Activated naive CD8-positive, alpha-beta T cell treated with anti-CD3 and anti-CD28 coated beads for 36 hours (primary cell): ENCODE measurements around the gene RRP1B. TPM values are rescaled to one million over a fixed set of nuclear protein-coding genes. Genes with fewer than 3 reads are reported as not detected.
A peak's percentile ranks its signal among the peaks of the same experiment; 100 is the strongest.
"Not testable (repeated sequence)": the region's sequence is repeated elsewhere in the genome, so short reads cannot be mapped to it uniquely, and the experiment has no call there.

Experiments
- DNase-seq: peaks from one replicate; pipeline ENCODE4 v3.0.0; 2021
- H3K27ac Mint-ChIP-seq: one replicate; pipeline ENCODE4 v1.8.0; 2022; ENCODE audit warnings: mild to moderate bottlenecking, moderate library complexity, mixed read lengths
- H3K27me3 Mint-ChIP-seq: one replicate; pipeline ENCODE4 v1.8.0; 2022; ENCODE audit warnings: mild to moderate bottlenecking, mixed read lengths
- H3K36me3 Mint-ChIP-seq: one replicate; pipeline ENCODE4 v1.8.0; 2021; ENCODE audit warnings: mild to moderate bottlenecking, mixed read lengths
- H3K4me1 Mint-ChIP-seq: one replicate; pipeline ENCODE4 v1.8.0; 2021; ENCODE audit warnings: mixed read lengths
- H3K4me3 Mint-ChIP-seq: one replicate; pipeline ENCODE4 v1.8.0; 2022; ENCODE audit warnings: mild to moderate bottlenecking, moderate library complexity, mixed read lengths
- H3K9me3 Mint-ChIP-seq: one replicate; pipeline ENCODE4 v1.8.0; 2022; ENCODE audit warnings: mixed read lengths
- total RNA-seq, 2 experiments: library from RNA; stranded (reverse); gene quantifications; one replicate each; pipeline ENCODE4 v1.2.3, GENCODE V29; 2021

The RRP1B gene
- 100 to 1,000 TPM; 105 to 108 TPM for total RNA-seq

- Mint-ChIP-seq H3K27ac (peak within 1 kb of the TSS; percentile 98), H3K36me3 (peaks cover 37% of the 10 kb centered on the region), H3K27me3 (no peaks in the 10 kb centered on the region), H3K4me3 (peak within 1 kb of the TSS; percentile 100), H3K4me1 (peaks cover 46% of the 10 kb centered on the region), H3K9me3 (no peaks in the 10 kb centered on the region)
- peak; percentile 90 for DNase-seq
Observed at GRCh38 chr21:43659136-43660000, at the start of gene RRP1B, which contains the start of gene HSF2BP. TSS of gene RRP1B (plus strand) at chr21:43659560. CDS start at chr21:43659665, 105 bp downstream. TSS of gene HSF2BP (minus strand) at chr21:43659488. CDS start at chr21:43658096, 1,392 bp downstream.

GRCh38 chr21:43611598-43612369 lies 47.6 kb upstream of the RRP1B start:
- no peaks in the 10 kb centered on the region for H3K9me3 Mint-ChIP-seq
- no peak overlapping the region for H3K4me3 Mint-ChIP-seq
- no peak overlapping the region for H3K27ac Mint-ChIP-seq
- H3K27me3 Mint-ChIP-seq = no peaks in the 10 kb centered on the region
- DNase-seq = peak; percentile 27
- H3K36me3 Mint-ChIP-seq = no peaks in the 10 kb centered on the region
- H3K4me1 Mint-ChIP-seq = peaks cover 3% of the 10 kb centered on the region

GRCh38 chr21:43613755-43614638 lies 45.4 kb upstream of the RRP1B start:
- DNase-seq = no peak
- Mint-ChIP-seq H3K36me3 (no peaks in the 10 kb centered on the region), H3K4me1 (peaks cover 3% of the 10 kb centered on the region), H3K9me3 (no peaks in the 10 kb centered on the region), H3K27ac (no peak overlapping the region), H3K4me3 (no peak overlapping the region), H3K27me3 (no peaks in the 10 kb centered on the region)

GRCh38 chr21:43614839-43615238 lies 44.5 kb upstream of the RRP1B start:
- H3K36me3 Mint-ChIP-seq = peaks cover 4% of the 10 kb centered on the region
- no peak overlapping the region for H3K27ac Mint-ChIP-seq
- H3K4me1 Mint-ChIP-seq = peaks cover 3% of the 10 kb centered on the region
- no peak overlapping the region for H3K4me3 Mint-ChIP-seq
- no peaks in the 10 kb centered on the region for H3K27me3 Mint-ChIP-seq
- no peak for DNase-seq
- peaks cover under 1% of the 10 kb centered on the region for H3K9me3 Mint-ChIP-seq

- H3K36me3 Mint-ChIP-seq = peaks cover 10% of the 10 kb centered on the region
- H3K27ac Mint-ChIP-seq, H3K9me3 Mint-ChIP-seq, H3K4me3 Mint-ChIP-seq, H3K27me3 Mint-ChIP-seq, H3K4me1 Mint-ChIP-seq, DNase-seq: not testable (repeated sequence)
Observed at GRCh38 chr21:43616861-43617260, 42.5 kb upstream of the RRP1B start.

- no peak for DNase-seq
- Mint-ChIP-seq H3K27me3 (no peaks in the 10 kb centered on the region), H3K27ac (no peak overlapping the region), H3K36me3 (peaks cover 10% of the 10 kb centered on the region), H3K9me3 (peaks cover 10% of the 10 kb centered on the region), H3K4me1 (peaks cover 2% of the 10 kb centered on the region), H3K4me3 (no peak overlapping the region)
Observed at GRCh38 chr21:43618940-43619339, 40.4 kb upstream of the RRP1B start.

GRCh38 chr21:43619344-43619743 lies 40.0 kb upstream of the RRP1B start:
- no peaks in the 10 kb centered on the region for H3K27me3 Mint-ChIP-seq

GRCh38 chr21:43619856-43620255 lies 39.5 kb upstream of the RRP1B start:
- peaks cover 2% of the 10 kb centered on the region for H3K4me1 Mint-ChIP-seq
- no peak overlapping the region for H3K27ac Mint-ChIP-seq
- H3K36me3 Mint-ChIP-seq = peaks cover 10% of the 10 kb centered on the region
- DNase-seq = no peak
- no peak overlapping the region for H3K4me3 Mint-ChIP-seq
- peaks cover 10% of the 10 kb centered on the region for H3K9me3 Mint-ChIP-seq
- no peaks in the 10 kb centered on the region for H3K27me3 Mint-ChIP-seq

More at GRCh38 chr21:43619344-43619743, 40.0 kb upstream of the RRP1B start:
- Mint-ChIP-seq H3K4me3 (no peak overlapping the region), H3K27ac (no peak overlapping the region), H3K4me1 (peaks cover 2% of the 10 kb centered on the region), H3K9me3 (peaks cover 10% of the 10 kb centered on the region), H3K36me3 (peaks cover 10% of the 10 kb centered on the region)
- no peak for DNase-seq

- H3K27me3 Mint-ChIP-seq = no peaks in the 10 kb centered on the region
- no peak for DNase-seq
- H3K4me1 Mint-ChIP-seq = peaks cover 2% of the 10 kb centered on the region
- H3K27ac Mint-ChIP-seq = no peak overlapping the region
- peaks cover 10% of the 10 kb centered on the region for H3K9me3 Mint-ChIP-seq
- H3K36me3 Mint-ChIP-seq = peaks cover 10% of the 10 kb centered on the region
- no peak overlapping the region for H3K4me3 Mint-ChIP-seq
Observed at GRCh38 chr21:43622796-43623195, 36.6 kb upstream of the RRP1B start.

GRCh38 chr21:43623588-43623987 lies 35.8 kb upstream of the RRP1B start:
- DNase-seq = no peak
- peaks cover 2% of the 10 kb centered on the region for H3K4me1 Mint-ChIP-seq
- H3K36me3 Mint-ChIP-seq = peaks cover 13% of the 10 kb centered on the region
- no peak overlapping the region for H3K27ac Mint-ChIP-seq
- H3K9me3 Mint-ChIP-seq = peaks cover 10% of the 10 kb centered on the region
- H3K4me3 Mint-ChIP-seq = no peak overlapping the region
- H3K27me3 Mint-ChIP-seq = no peaks in the 10 kb centered on the region

- no peaks in the 10 kb centered on the region for H3K27me3 Mint-ChIP-seq
- peaks cover 2% of the 10 kb centered on the region for H3K4me1 Mint-ChIP-seq
- no peak overlapping the region for H3K4me3 Mint-ChIP-seq
- H3K27ac Mint-ChIP-seq = no peak overlapping the region
- H3K9me3 Mint-ChIP-seq = peaks cover 10% of the 10 kb centered on the region
- peaks cover 11% of the 10 kb centered on the region for H3K36me3 Mint-ChIP-seq
- DNase-seq = no peak
Observed at GRCh38 chr21:43624339-43624738, 35.0 kb upstream of the RRP1B start.

- Mint-ChIP-seq H3K36me3 (peaks cover 3% of the 10 kb centered on the region), H3K4me1 (no peaks in the 10 kb centered on the region), H3K27me3 (no peaks in the 10 kb centered on the region), H3K4me3 (no peak overlapping the region), H3K27ac (no peak overlapping the region), H3K9me3 (no peaks in the 10 kb centered on the region)
- DNase-seq = no peak
Observed at GRCh38 chr21:43626390-43626789, 33.0 kb upstream of the RRP1B start.

- H3K9me3 Mint-ChIP-seq = no peaks in the 10 kb centered on the region
- no peak overlapping the region for H3K4me3 Mint-ChIP-seq
- no peak overlapping the region for H3K27ac Mint-ChIP-seq
- peaks cover 3% of the 10 kb centered on the region for H3K36me3 Mint-ChIP-seq
- no peak for DNase-seq
- no peaks in the 10 kb centered on the region for H3K27me3 Mint-ChIP-seq
- H3K4me1 Mint-ChIP-seq = no peaks in the 10 kb centered on the region
Observed at GRCh38 chr21:43627527-43627926, 31.8 kb upstream of the RRP1B start.

- H3K36me3 Mint-ChIP-seq = peaks cover 3% of the 10 kb centered on the region
- H3K4me1 Mint-ChIP-seq = no peaks in the 10 kb centered on the region
- no peak for DNase-seq
- H3K9me3 Mint-ChIP-seq = no peaks in the 10 kb centered on the region
- H3K27ac Mint-ChIP-seq = no peak overlapping the region
- no peak overlapping the region for H3K4me3 Mint-ChIP-seq
- no peaks in the 10 kb centered on the region for H3K27me3 Mint-ChIP-seq
Observed at GRCh38 chr21:43631411-43632107, 27.8 kb upstream of the RRP1B start.
